Ecto neural progenitor cell (in vitro differentiated cells): ENCODE results near the gene VASN.

Experiments used
- DNase-seq: peaks from one replicate; pipeline ENCODE4 v3.0.0-alpha.2; 2018; ENCODE audit warnings: low spot score

Gene VASN

DNA sequence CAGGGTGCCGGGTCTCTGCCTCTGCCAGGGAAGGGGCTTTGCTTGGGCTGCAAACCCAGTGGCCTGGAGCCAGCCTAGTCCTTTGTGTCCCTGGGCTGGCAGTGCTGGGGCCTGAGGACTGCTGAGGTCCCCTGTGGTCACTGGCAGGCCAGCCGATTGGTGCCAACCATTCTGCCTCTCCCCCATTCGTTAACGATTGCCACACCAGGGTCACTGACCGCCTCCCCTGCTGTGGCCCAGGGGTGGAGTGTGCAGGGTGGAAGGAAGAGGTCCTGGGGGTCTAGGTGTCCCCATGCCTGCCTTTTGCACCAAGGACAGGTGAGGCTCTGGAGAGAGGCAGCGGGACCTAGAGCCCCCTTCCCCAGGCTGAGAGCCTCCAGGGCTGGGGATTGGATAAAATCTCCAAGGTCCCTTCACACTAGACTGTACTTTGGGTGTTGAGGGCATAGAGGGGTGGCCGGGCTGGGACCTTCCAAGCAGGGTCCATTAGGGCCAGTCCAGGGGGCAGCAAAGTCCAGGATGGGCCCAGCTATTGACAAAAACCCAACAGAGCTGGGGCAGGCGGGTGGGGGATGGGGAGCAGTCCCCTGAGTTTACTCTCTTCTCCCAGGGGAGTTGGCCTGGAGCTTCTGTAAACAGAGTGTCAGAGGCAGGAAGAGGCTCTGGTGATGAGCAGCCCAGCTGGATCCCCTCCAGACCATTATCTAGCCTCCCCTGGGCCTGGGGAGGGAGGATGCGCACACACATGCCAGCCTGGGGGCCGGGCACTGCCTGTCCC is 1.1 kb downstream of the VASN start:
- no peak for DNase-seq

DNA sequence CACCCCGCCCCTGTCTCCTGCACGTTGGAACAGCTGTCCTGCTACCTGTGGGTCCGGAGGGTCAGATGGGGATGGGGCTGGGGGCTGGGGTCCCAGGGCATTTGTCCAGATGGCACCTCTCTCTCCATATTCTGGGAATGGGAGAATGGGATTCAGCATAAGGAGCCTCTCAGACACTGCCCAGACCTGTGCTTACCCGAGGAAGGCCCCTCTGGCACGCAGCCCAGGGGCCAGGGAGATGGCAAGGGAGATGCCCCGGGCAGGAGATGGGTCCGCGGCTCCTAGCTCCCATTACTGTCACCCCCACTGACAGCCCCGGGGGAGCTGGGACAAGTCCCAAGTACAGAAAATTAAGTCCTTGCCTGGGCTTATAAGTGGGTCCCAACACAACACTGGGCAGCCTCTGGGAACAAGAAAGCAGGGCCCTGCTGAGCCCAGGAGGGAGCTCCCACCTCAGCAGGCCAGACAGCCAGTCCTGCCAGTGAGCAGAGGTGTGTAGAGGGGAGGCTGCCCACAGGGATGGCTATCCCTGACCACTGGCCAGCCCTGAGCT is 1.8 kb downstream of the VASN start:
- DNase-seq, result no peak

DNA sequence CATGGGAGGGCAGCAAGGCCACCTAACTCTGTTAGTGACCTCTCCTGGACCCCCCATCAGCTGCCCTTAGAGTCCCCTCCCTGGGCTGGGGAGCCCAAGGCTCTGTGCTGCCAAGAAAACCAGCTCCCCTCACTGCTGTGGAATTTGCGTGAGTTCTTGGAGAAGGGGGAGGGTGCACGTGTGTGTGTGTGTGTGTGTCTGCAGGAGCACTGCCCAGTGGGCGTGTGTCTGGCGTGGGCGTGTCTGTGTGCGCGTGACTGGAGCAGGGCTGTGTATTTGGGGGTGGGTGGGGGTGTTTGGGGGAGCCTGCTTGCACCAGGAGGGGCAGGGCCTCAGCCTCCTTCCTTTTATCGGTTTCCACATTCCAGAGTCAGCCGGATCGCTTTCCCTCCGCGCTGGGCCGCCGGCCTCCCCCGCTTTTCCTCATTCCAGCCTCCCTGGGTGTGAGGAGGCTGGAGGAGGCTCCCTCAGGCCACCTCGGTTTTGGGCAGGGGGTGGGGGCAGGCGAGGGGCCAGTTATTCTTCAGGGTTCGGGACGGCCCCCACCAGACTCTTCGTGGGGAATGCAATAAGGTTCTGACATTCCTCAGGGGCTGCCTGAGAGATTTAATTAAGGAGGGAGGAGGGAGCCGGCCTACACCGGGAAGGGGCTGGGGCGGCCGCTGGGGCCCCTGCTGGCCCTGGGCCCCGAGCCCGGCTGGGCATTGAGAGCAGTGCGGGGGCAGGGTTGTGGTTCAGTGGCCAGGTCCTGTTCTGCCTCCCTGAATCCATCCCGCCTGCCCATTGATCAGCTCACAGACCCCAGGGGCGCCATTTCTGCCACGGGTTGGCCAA is 2.5 kb downstream of the VASN start:
- peak; percentile 78 for DNase-seq

GRCh38 chr16:4375717-4376116 is 4.1 kb downstream of the VASN start:
- DNase-seq, result no peak

GRCh38 chr16:4376126-4376892 is 4.7 kb downstream of the VASN start:
- DNase-seq, result no peak

- no peak for DNase-seq
Measured at GRCh38 chr16:4376893-4377572, 5.4 kb downstream of the VASN start.

- DNase-seq, result no peak
Measured at GRCh38 chr16:4377573-4378154, 6.0 kb downstream of the VASN start.

- no peak for DNase-seq
Measured at GRCh38 chr16:4378161-4378666, 6.6 kb downstream of the VASN start.

GRCh38 chr16:4378999-4379690 is 7.5 kb downstream of the VASN start:
- no peak for DNase-seq

DNA sequence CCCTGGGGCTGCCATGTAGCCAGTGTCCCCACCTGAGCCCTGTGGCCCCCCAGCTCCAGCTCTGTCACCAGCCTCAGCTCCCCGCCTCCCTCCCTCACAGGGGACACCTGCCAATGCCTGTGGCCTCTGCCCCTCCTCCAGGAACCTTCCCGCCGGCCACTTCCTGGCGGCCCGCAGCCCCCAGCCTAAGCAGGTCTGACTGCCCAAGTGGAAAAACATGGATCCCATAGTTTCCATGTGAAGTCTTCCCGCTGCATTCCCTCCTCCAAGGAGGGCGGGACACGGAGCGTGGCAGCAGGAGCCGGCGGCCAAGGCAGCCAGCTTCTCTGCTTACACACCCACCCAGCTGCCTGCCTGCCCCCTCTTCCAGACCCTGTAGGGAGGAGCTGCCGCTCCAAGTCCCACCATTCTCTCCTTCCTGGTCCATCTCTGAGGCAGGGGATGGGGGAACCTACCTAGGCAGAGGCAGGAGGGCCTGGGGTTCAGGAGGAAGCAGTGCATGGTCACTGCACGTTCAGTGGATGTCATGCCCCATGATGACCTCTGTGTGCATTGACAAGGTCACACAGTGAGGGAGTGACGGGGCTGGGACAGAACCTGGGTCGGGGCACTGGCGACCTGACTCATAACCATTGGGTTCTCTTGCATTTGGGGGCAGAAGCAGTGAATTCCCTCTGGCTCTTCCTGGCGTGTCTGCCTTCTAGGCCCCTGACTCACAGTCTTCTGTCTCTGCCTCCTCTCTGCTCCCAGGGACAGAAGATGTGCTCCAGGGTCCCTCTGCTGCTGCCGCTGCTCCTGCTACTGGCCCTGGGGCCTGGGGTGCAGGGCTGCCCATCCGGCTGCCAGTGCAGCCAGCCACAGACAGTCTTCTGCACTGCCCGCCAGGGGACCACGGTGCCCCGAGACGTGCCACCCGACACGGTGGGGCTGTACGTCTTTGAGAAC is 8.7 kb downstream of the VASN start:
- no peak for DNase-seq

GRCh38 chr16:4381072-4381934 is 9.7 kb downstream of the VASN start:
- no peak for DNase-seq

GRCh38 chr16:4381935-4382794 is 10.5 kb downstream of the VASN start:
- no peak for DNase-seq

GRCh38 chr16:4382795-4383357 is 11.2 kb downstream of the VASN start:
- no peak for DNase-seq

- no peak for DNase-seq
Measured at GRCh38 chr16:4383591-4384444, 12.2 kb downstream of the VASN start.

GRCh38 chr16:4384509-4384942 is 12.9 kb downstream of the VASN start:
- no peak for DNase-seq
